Neural cell (in vitro differentiated cells): ENCODE results near the gene ELFN1. TPM values are rescaled to one million over a fixed set of nuclear protein-coding genes. Genes with fewer than 3 reads are reported as not detected.

ENCODE experiments used
- H2AFZ ChIP-seq: fragments of 200-600, 300-800 bp; sonication (generic), shearing (Covaris generic); 2 replicates; pipeline ENCODE4 v1.6.0; 2014; ENCODE audit warnings: low read depth, mild to moderate bottlenecking, antibody characterized with exemption, low read length, moderate library complexity
- H3F3A ChIP-seq: fragments of 200-600 bp; shearing (Covaris generic); 2 replicates; pipeline ENCODE4 v1.6.1; 2016; ENCODE audit warnings: mild to moderate bottlenecking, moderate library complexity, mixed read lengths, antibody characterized with exemption, low read length; ENCODE audit not compliant: insufficient read depth, poor library complexity, severe bottlenecking
- H3K27ac ChIP-seq: fragments of 200-600, 300-800 bp; sonication (generic), shearing (Covaris generic); 2 replicates; pipeline ENCODE4 v1.5.1; 2014; ENCODE audit warnings: mild to moderate bottlenecking, low read length, moderate library complexity
- H3K27me3 ChIP-seq: fragments of 300-800, 200-600 bp; sonication (generic), shearing (Covaris generic); 2 replicates; pipeline ENCODE4 v1.6.0; 2014; ENCODE audit warnings: mild to moderate bottlenecking, low read depth, low read length, moderate library complexity; ENCODE audit not compliant: insufficient read depth
- H3K36me3 ChIP-seq: fragments of 300-800, 200-600 bp; sonication (generic), shearing (Covaris generic); 2 replicates; pipeline ENCODE4 v1.5.1; 2014; ENCODE audit warnings: mild to moderate bottlenecking, antibody characterized with exemption, low read length, moderate library complexity; ENCODE audit not compliant: insufficient read depth
- H3K4me2 ChIP-seq: fragments of 300-800, 200-600 bp; sonication (generic), shearing (Covaris generic); 2 replicates; pipeline ENCODE4 v1.6.0; 2014; ENCODE audit warnings: mild to moderate bottlenecking, low read length
- H3K4me3 ChIP-seq: fragments of 300-800, 200-600 bp; sonication (generic), shearing (Covaris generic); 2 replicates; pipeline ENCODE4 v1.5.1; 2014; ENCODE audit warnings: mild to moderate bottlenecking, low read length, moderate library complexity
- H3K79me2 ChIP-seq: fragments of 200-600 bp; shearing (Covaris generic); replicated peaks from 2 replicates; pipeline ENCODE4 v1.6.0; 2014; ENCODE audit warnings: mild to moderate bottlenecking, low read length, moderate library complexity; ENCODE audit not compliant: insufficient read depth
- H3K9ac ChIP-seq: fragments of 300-800, 200-600 bp; sonication (generic), shearing (Covaris generic); 2 replicates; pipeline ENCODE4 v1.6.1; 2016; ENCODE audit warnings: mild to moderate bottlenecking, low read length, mixed read lengths
- H3K9me2 ChIP-seq: fragments of 200-600 bp; shearing (Covaris generic); 2 replicates; pipeline ENCODE4 v1.6.1; 2016; ENCODE audit warnings: mild to moderate bottlenecking, low read length, mixed read lengths; ENCODE audit not compliant: insufficient read depth
- H3K9me3 ChIP-seq: fragments of 200-600, 300-800 bp; sonication (generic), shearing (Covaris generic); 2 replicates; pipeline ENCODE4 v1.6.1; 2016; ENCODE audit warnings: mild to moderate bottlenecking, mixed run types, low read length, moderate library complexity, mixed read lengths
- H4K20me1 ChIP-seq: fragments of 200-600 bp; shearing (Covaris generic); 2 replicates; pipeline ENCODE4 v1.6.1; 2016; ENCODE audit warnings: mild to moderate bottlenecking, mixed run types; ENCODE audit not compliant: insufficient read depth
- CTCF ChIP-seq: fragments of 450-650 bp; IDR thresholded peaks from 2 replicates; pipeline ENCODE4 v1.5.1; 2014; ENCODE audit warnings: antibody characterized with exemption, mild to moderate bottlenecking, moderate library complexity; ENCODE audit not compliant: poor library complexity, severe bottlenecking
- EP300 ChIP-seq: fragments of 450-650 bp; conservative IDR thresholded peaks from 2 replicates; pipeline ENCODE4 v1.6.1; 2014; ENCODE audit warnings: antibody characterized with exemption, mild to moderate bottlenecking, moderate library complexity; ENCODE audit not compliant: poor library complexity, severe bottlenecking
- EZH2 ChIP-seq: fragments of 200-600, 300-800 bp; shearing (Covaris generic), sonication (generic); IDR thresholded peaks from 2 replicates; pipeline ENCODE4 v1.6.1; 2014; ENCODE audit warnings: antibody characterized with exemption, low read length, borderline replicate concordance, mild to moderate bottlenecking; ENCODE audit not compliant: insufficient read depth, poor library complexity, severe bottlenecking
- MXI1 ChIP-seq: fragments of 450-650 bp; conservative IDR thresholded peaks from 2 replicates; pipeline ENCODE4 v1.6.1; 2014; ENCODE audit warnings: antibody characterized with exemption, mild to moderate bottlenecking; ENCODE audit not compliant: poor library complexity, severe bottlenecking
- POLR2AphosphoS5 ChIP-seq: IDR thresholded peaks from 2 replicates; pipeline ENCODE4 v1.6.1; 2012
- RAD21 ChIP-seq: fragments of 450-650 bp; conservative IDR thresholded peaks from 2 replicates; pipeline ENCODE4 v1.6.1; 2014; ENCODE audit warnings: antibody characterized with exemption, mild to moderate bottlenecking, moderate library complexity
- REST ChIP-seq: IDR thresholded peaks from 2 replicates; pipeline ENCODE4 v1.6.1; 2012; ENCODE audit warnings: borderline replicate concordance
- SMC3 ChIP-seq: fragments of 450-650 bp; conservative IDR thresholded peaks from 2 replicates; pipeline ENCODE4 v1.6.1; 2014; ENCODE audit warnings: antibody characterized with exemption, mild to moderate bottlenecking, moderate library complexity; ENCODE audit not compliant: poor library complexity
- TAF1 ChIP-seq: IDR thresholded peaks from 2 replicates; pipeline ENCODE4 v1.6.1; 2012; ENCODE audit warnings: low read depth
- polyA plus RNA-seq: library from polyadenylated mRNA; depleted of rRNA; stranded (reverse); fragments of >200 nt; gene quantifications from 2 replicates; pipeline ENCODE4 v1.2.3, GENCODE V29; 2014

ELFN1 gene
- polyA plus RNA-seq, 1 donor from 2014 or later, result 11.8 TPM

DNA sequence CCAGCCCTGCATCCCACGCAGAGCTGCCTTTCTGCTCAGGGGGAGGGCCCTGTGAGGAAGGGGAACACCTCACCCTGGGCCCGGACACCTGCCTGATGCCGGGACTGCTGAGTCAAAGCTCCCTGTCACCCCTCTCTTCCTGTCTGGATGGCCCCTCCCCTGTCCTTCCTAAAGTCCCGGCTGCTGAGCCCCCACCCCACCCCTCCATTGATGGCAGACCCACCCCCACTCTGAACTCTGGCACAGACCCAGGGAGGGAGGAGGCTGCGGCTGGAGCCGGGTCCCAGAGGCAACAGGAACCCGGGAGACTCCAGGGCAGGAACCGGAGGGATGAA, 78.7 kb downstream of the ELFN1 start:
- no peak overlapping the region for H3K4me3 ChIP-seq
- no peaks in the 10 kb centered on the region for H3K9me2 ChIP-seq
- H3K36me3 ChIP-seq, result no peaks in the 10 kb centered on the region
- H4K20me1 ChIP-seq, result no peaks in the 10 kb centered on the region
- H3F3A ChIP-seq, result no peaks in the 10 kb centered on the region
- TF ChIP-seq EP300, result no peak
- TF ChIP-seq POLR2AphosphoS5, result no peak
- TF ChIP-seq SMC3, result no peak
- no peak for TF ChIP-seq RAD21
- TF ChIP-seq MXI1, result no peak
- no peak for TF ChIP-seq EZH2
- TF ChIP-seq TAF1, result no peak
- TF ChIP-seq CTCF, result no peak
- no peak for TF ChIP-seq REST
- no peak overlapping the region for H3K27ac ChIP-seq
- no peak overlapping the region for H3K9ac ChIP-seq
- H3K4me2 ChIP-seq, result no peak overlapping the region
- no peaks in the 10 kb centered on the region for H3K79me2 ChIP-seq
- H3K9me3 ChIP-seq, result no peaks in the 10 kb centered on the region
- H3K27me3 ChIP-seq, result no peaks in the 10 kb centered on the region
- no peak overlapping the region for H2AFZ ChIP-seq

DNA sequence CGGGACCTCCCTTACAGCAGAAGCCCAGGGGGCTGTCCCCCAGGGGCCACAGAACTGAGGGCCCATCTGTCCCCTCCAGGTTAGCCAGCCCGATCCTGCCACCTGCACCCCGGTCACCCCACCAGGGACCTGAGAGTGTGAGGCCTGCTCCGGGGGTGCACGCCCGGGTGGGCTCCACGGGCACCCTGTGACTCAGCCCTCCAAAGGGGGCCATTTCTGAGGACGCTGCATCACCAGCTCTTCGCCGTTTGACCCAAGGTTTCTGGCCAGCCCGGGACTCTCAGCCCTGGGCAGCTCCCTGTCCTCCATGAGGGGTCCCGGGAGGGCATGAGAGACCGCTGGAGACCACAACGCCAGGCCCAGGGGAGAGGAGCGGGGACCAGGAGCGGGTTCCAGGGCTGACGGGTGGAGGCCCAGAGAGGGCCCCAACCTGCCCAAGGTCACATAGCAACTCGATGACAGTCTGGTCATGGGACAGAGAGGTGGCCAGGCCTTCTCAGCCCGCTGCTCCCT, 79.3 kb downstream of the ELFN1 start:
- no peaks in the 10 kb centered on the region for H3K36me3 ChIP-seq
- TF ChIP-seq REST (no peak), POLR2AphosphoS5 (no peak), MXI1 (no peak), EZH2 (no peak), SMC3 (no peak), RAD21 (no peak), CTCF (no peak), EP300 (no peak)
- H3K4me2 ChIP-seq, result no peak overlapping the region
- no peaks in the 10 kb centered on the region for H3F3A ChIP-seq
- no peak overlapping the region for H2AFZ ChIP-seq
- H3K27ac ChIP-seq, result no peak overlapping the region
- no peaks in the 10 kb centered on the region for H3K27me3 ChIP-seq
- no peak overlapping the region for H3K4me3 ChIP-seq
- H4K20me1 ChIP-seq, result no peaks in the 10 kb centered on the region
- H3K79me2 ChIP-seq, result no peaks in the 10 kb centered on the region
- H3K9me2 ChIP-seq, result no peaks in the 10 kb centered on the region
- no peaks in the 10 kb centered on the region for H3K9me3 ChIP-seq
- H3K9ac ChIP-seq, result no peak overlapping the region
